SU-DHL-6 (cell line): ENCODE data around the gene ARHGEF19.

Experiments used
- H2AFZ ChIP-seq: fragments of 200-600 bp; sonication (generic); 2 replicates; pipeline ENCODE4 v1.6.1; 2014; ENCODE audit warnings: low read depth, mild to moderate bottlenecking, moderate library complexity, mixed read lengths, antibody characterized with exemption, low read length; ENCODE audit not compliant: severe bottlenecking
- H3F3A ChIP-seq: fragments of 200-600 bp; shearing (Covaris generic); 2 replicates; pipeline ENCODE4 v1.6.0; 2016; ENCODE audit warnings: antibody characterized with exemption, mild to moderate bottlenecking; ENCODE audit not compliant: insufficient read depth
- H3K27ac ChIP-seq: fragments of 200-600 bp; sonication (generic); 2 replicates; pipeline ENCODE4 v1.5.1; 2016; ENCODE audit warnings: low read depth, mild to moderate bottlenecking, low read length, moderate library complexity, mixed read lengths
- H3K27me3 ChIP-seq: fragments of 200-600 bp; sonication (generic), shearing (Covaris generic); 2 replicates; pipeline ENCODE4 v1.6.0; 2014; ENCODE audit warnings: mild to moderate bottlenecking, low read length
- H3K36me3 ChIP-seq: fragments of 200-600 bp; sonication (generic); 2 replicates; pipeline ENCODE4 v1.6.1; 2014; ENCODE audit warnings: mild to moderate bottlenecking, low read length, mixed read lengths
- H3K4me2 ChIP-seq: fragments of 300-600, 200-600 bp; shearing (Covaris generic), sonication (generic); 2 replicates; pipeline ENCODE4 v1.6.0; 2014; ENCODE audit warnings: low read length, low read depth, mild to moderate bottlenecking; ENCODE audit not compliant: poor library complexity, severe bottlenecking
- H3K4me3 ChIP-seq: fragments of 200-600 bp; sonication (generic); 2 replicates; pipeline ENCODE4 v1.5.1; 2014; ENCODE audit warnings: antibody characterized with exemption, low read length, mild to moderate bottlenecking, mixed read lengths; ENCODE audit not compliant: insufficient read depth, poor library complexity, severe bottlenecking
- H3K79me2 ChIP-seq: fragments of 200-600 bp; sonication (generic); 2 replicates; pipeline ENCODE4 v1.6.1; 2014; ENCODE audit warnings: mild to moderate bottlenecking, low read length, moderate library complexity; ENCODE audit not compliant: insufficient read depth
- H3K9ac ChIP-seq: fragments of 200-600 bp; sonication (generic); 2 replicates; pipeline ENCODE4 v1.7.0; 2014; ENCODE audit warnings: mild to moderate bottlenecking, low read length
- H3K9me2 ChIP-seq: fragments of 200-600 bp; sonication (generic); replicated peaks from 2 replicates; pipeline ENCODE4 v1.6.1; 2014; ENCODE audit warnings: low read length; ENCODE audit not compliant: insufficient read depth
- H3K9me3 ChIP-seq: fragments of 200-600 bp; sonication (generic); 2 replicates; pipeline ENCODE4 v1.6.1; 2014; ENCODE audit warnings: low read length, mixed read lengths; ENCODE audit not compliant: insufficient read depth
- H4K20me1 ChIP-seq: fragments of 200-600 bp; sonication (generic); 2 replicates; pipeline ENCODE4 v1.6.1; 2014; ENCODE audit warnings: low read depth, mild to moderate bottlenecking, antibody characterized with exemption, low read length, moderate library complexity, mixed read lengths
- CTCF ChIP-seq: fragments of 200-600 bp; sonication (generic); IDR thresholded peaks from one replicate; pipeline ENCODE4 v1.5.1; 2017; ENCODE audit warnings: antibody characterized with exemption, mild to moderate bottlenecking, low read length, moderate library complexity; ENCODE audit not compliant: insufficient read depth, poor library complexity, severe bottlenecking
- EZH2phosphoT487 ChIP-seq: fragments of 200-600 bp; sonication (generic), shearing (Covaris generic); conservative IDR thresholded peaks from 2 replicates; pipeline ENCODE4 v1.6.1; 2018; ENCODE audit warnings: mild to moderate bottlenecking, antibody characterized with exemption, low read length, moderate library complexity, mixed read lengths

The ARHGEF19 gene

GRCh38 chr1:16174886-16175598 is 37.4 kb downstream of the ARHGEF19 start:
- TF ChIP-seq EZH2phosphoT487 (no peak), CTCF (no peak)
- H3K4me2 ChIP-seq = no peak overlapping the region
- no peaks in the 10 kb centered on the region for H3F3A ChIP-seq
- no peak overlapping the region for H2AFZ ChIP-seq
- H3K9me3 ChIP-seq = no peaks in the 10 kb centered on the region
- no peak overlapping the region for H3K27ac ChIP-seq
- H3K79me2 ChIP-seq = no peaks in the 10 kb centered on the region
- H3K36me3 ChIP-seq = no peaks in the 10 kb centered on the region
- no peak overlapping the region for H3K4me3 ChIP-seq
- no peaks in the 10 kb centered on the region for H4K20me1 ChIP-seq
- no peaks in the 10 kb centered on the region for H3K27me3 ChIP-seq
- H3K9me2 ChIP-seq = no peaks in the 10 kb centered on the region
- H3K9ac ChIP-seq = no peak overlapping the region

GRCh38 chr1:16174261-16174868 is 38.1 kb downstream of the ARHGEF19 start:
- H4K20me1 ChIP-seq = no peaks in the 10 kb centered on the region

GRCh38 chr1:16173447-16174260 is 38.8 kb downstream of the ARHGEF19 start:
- H3K9ac ChIP-seq = no peak overlapping the region
- H3K27ac ChIP-seq = no peak overlapping the region
- H3K4me2 ChIP-seq = no peak overlapping the region
- H2AFZ ChIP-seq = no peak overlapping the region
- no peaks in the 10 kb centered on the region for H3K36me3 ChIP-seq
- H3K4me3 ChIP-seq = no peak overlapping the region
- no peak for TF ChIP-seq CTCF
- no peak for TF ChIP-seq EZH2phosphoT487
- no peaks in the 10 kb centered on the region for H3K27me3 ChIP-seq
- H3K9me3 ChIP-seq = no peaks in the 10 kb centered on the region
- no peaks in the 10 kb centered on the region for H3K9me2 ChIP-seq
- no peaks in the 10 kb centered on the region for H3K79me2 ChIP-seq
- no peaks in the 10 kb centered on the region for H3F3A ChIP-seq
- no peaks in the 10 kb centered on the region for H4K20me1 ChIP-seq

More at GRCh38 chr1:16174261-16174868, 38.1 kb downstream of the ARHGEF19 start:
- H3F3A ChIP-seq = no peaks in the 10 kb centered on the region
- no peaks in the 10 kb centered on the region for H3K27me3 ChIP-seq
- no peak overlapping the region for H2AFZ ChIP-seq
- no peak overlapping the region for H3K4me2 ChIP-seq
- no peak for TF ChIP-seq EZH2phosphoT487
- no peak for TF ChIP-seq CTCF
- H3K79me2 ChIP-seq = no peaks in the 10 kb centered on the region
- no peaks in the 10 kb centered on the region for H3K9me3 ChIP-seq
- H3K9me2 ChIP-seq = no peaks in the 10 kb centered on the region
- no peaks in the 10 kb centered on the region for H3K36me3 ChIP-seq
- H3K4me3 ChIP-seq = no peak overlapping the region
- no peak overlapping the region for H3K27ac ChIP-seq
- no peak overlapping the region for H3K9ac ChIP-seq
